ENCODE data around the gene SERPINE1. TPM values are rescaled to one million over a fixed set of nuclear protein-coding genes. Genes with fewer than 3 reads are reported as not detected.

The SERPINE1 gene
- total and polyA plus RNA-seq, 2 of the 13 experiments (the other 11 are each of a cell fraction or from before 2014, with no cell fraction given), result 21.2 to 1,576 TPM

DNA sequence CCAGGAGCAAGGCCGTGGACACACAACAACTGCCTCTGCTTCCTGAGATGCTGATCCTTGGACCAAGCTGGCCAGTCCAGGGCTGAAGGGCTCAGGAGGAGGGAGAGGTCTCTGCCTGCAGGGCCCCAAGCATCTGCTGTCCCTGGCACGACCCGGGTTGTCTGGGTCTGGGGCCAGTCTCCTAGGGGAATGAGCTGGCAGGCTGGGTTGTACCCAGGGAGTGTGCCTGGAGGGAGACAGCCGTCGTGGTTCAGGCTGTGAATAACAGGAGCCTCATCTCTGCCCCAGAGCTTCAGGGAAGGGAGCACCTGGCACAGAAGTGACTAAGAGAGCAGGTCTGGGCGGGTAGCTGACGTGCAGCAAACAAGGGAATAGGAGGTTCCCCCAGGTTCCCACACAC lies 17.9 kb upstream of the SERPINE1 start (continued):
- TF ChIP-seq ZNF263 (CRISPR knock-in tag; IDR thresholded peaks at IDR 0.05), result peak; percentile 87

DNA sequence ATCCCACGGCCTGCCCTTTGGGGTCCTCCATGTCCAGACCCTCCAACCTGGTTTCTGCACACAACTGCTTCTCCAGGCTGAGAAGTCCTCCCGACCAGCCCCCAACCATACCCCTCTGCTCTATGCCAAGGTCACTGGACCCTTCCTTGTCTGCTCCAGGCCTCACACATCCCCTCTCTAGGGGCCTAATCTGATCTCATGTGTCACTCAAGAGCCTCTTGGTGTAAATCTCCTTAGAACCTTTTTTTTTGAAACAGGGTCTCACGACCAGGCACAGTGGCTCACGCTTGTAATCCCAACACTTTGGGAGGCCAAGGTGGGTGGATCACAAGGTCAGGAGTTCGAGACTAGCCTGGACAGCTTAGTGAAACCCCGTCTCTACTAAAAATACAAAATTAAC lies 17.5 kb upstream of the SERPINE1 start:
- WGBS (ENCODE audit: low lambda C conversion rate), result 51% methylated on average over 5 of the region's 6 CpGs
- TF ChIP-seq DNMT3B (CRISPR knock-in tag; conservative IDR thresholded peaks at IDR 0.05), result no peak
- TF ChIP-seq HDAC1 (CRISPR knock-in tag; IDR thresholded peaks at IDR 0.05), result no peak
- in situ Hi-C loops (cut with HindIII; ENCODE audit: extremely low pct_ligation_motif_present, low pct_unique_long_range_greater_than_20kb), result no loop called here
- ChIA-PET CTCF (ENCODE audit: low intra/inter-chr PET ratio, low total read pairs) (no interaction called here), POLR2A (interaction anchor here (1.3 to 3.8 kb wide), 6 partner anchors 8 to 220 kb away, joined by 4 to 68 read pairs (median 12); partner anchors contain the start of genes MOGAT3, SERPINE1 and UFSP1)
- peak overlapping the region; percentile 71 for H3K4me2 ChIP-seq (ENCODE audit: low read depth, low read length)
- no peak overlapping the region for H3K27ac ChIP-seq (ENCODE audit: extremely low read length, insufficient read depth, low read length)
- no TSS peak for BruUV-seq (replicated peaks)
- DNase-seq (ENCODE audit: low spot score) (no peak), FAIRE-seq (no peak), ATAC-seq (no peak)
- H3K79me2 ChIP-seq (ENCODE audit: insufficient read depth, low read length), result no peaks in the 10 kb centered on the region
- H3K27me3 ChIP-seq (ENCODE audit: control insufficient read depth in 1 of 2, insufficient read depth in 2 of 2, low read length in 2 of 2), result 0 out of 5 replicates have a peak, but pooled peaks cover 0 to 3% of the 10 kb centered on the region in 2 experiments
- peak overlapping the region in 1 of 3 experiments; percentile 51; a peak in 1 of 6 replicates for H3K4me3 ChIP-seq (replicated peaks in 1 of 3; ENCODE audit: insufficient read depth in 1 of 3, low read depth in 2 of 3, low read length in 3 of 3)
- H3K9me3 ChIP-seq (ENCODE audit: low read length), result no peaks in the 10 kb centered on the region
- no peaks in the 10 kb centered on the region for H3K36me3 ChIP-seq (replicated peaks in 1 of 2; ENCODE audit: control insufficient read depth in 1 of 2, insufficient read depth in 2 of 2, low read length in 2 of 2)
- no peak overlapping the region for H2AFZ ChIP-seq (ENCODE audit: low read length)
- H4K20me1 ChIP-seq (ENCODE audit: insufficient read depth, low read length), result no peaks in the 10 kb centered on the region
- intact Hi-C loops (cut with micrococcal nuclease; ENCODE audit: unreplicated experiment), result no loop called here
- H3K9ac ChIP-seq (ENCODE audit: insufficient read depth, low read depth, low read length), result peak overlapping the region; percentile 41; the same call in 1 of the 2 replicates
- H3K4me1 ChIP-seq (ENCODE audit: insufficient read depth, low read length), result peaks cover 85% of the 10 kb centered on the region

DNA sequence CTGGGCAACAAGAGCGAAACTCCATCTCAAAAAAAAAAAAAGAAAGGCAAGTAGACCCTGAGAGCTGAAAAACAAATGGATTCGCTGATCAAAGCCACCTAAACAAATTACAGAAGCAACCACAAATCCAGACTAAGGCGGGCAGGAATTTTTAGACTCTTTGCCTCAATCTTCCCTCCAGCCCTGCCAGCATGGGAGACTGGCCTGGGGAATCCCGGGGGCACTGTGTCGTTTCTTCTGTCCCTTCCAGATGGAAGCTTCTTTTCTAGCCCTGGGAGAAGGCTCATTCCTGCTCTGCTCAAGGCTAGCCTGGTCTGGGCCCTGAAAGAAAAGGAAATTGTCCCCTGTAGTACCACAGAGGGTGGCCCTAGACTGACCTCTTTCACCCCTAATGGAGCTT lies 15.6 kb upstream of the SERPINE1 start:
- no peak overlapping the region for H3K9ac ChIP-seq (ENCODE audit: insufficient read depth, low read depth, low read length)
- no peaks in the 10 kb centered on the region for H4K20me1 ChIP-seq (ENCODE audit: insufficient read depth, low read length)
- FAIRE-seq (no peak), ATAC-seq (no peak), DNase-seq (ENCODE audit: low spot score) (no peak)
- H3K36me3 ChIP-seq (replicated peaks in 1 of 2; ENCODE audit: control insufficient read depth in 1 of 2, insufficient read depth in 2 of 2, low read length in 2 of 2), result no peaks in the 10 kb centered on the region
- in situ Hi-C loops (cut with HindIII; ENCODE audit: extremely low pct_ligation_motif_present, low pct_unique_long_range_greater_than_20kb) (no loop called here), intact Hi-C loops (cut with micrococcal nuclease; ENCODE audit: unreplicated experiment) (no loop called here)
- CTCF ChIA-PET (ENCODE audit: low intra/inter-chr PET ratio, low total read pairs), result no interaction called here
- no peak overlapping the region for H3K4me3 ChIP-seq (replicated peaks in 1 of 3; ENCODE audit: insufficient read depth in 1 of 3, low read depth in 2 of 3, low read length in 3 of 3)
- no peak overlapping the region for H3K27ac ChIP-seq (ENCODE audit: extremely low read length, insufficient read depth, low read length)
- no TSS peak for BruUV-seq (replicated peaks)
- peaks cover 70% of the 10 kb centered on the region for H3K4me1 ChIP-seq (ENCODE audit: insufficient read depth, low read length)
- 52% methylated on average over 5 of the region's 5 CpGs for WGBS (ENCODE audit: low lambda C conversion rate)
- POLR2A ChIA-PET, result interaction anchor here (1.3 to 3.8 kb wide), 2 partner anchors 11 to 16 kb away, joined by 5 to 26 read pairs; partner anchors contain the start of gene SERPINE1
- H2AFZ ChIP-seq (ENCODE audit: low read length), result no peak overlapping the region
- H3K4me2 ChIP-seq (ENCODE audit: low read depth, low read length), result no peak overlapping the region
- 0 out of 5 replicates have a peak, but pooled peaks cover 0 to 3% of the 10 kb centered on the region in 2 experiments for H3K27me3 ChIP-seq (ENCODE audit: control insufficient read depth in 1 of 2, insufficient read depth in 2 of 2, low read length in 2 of 2)
- no peaks in the 10 kb centered on the region for H3K79me2 ChIP-seq (ENCODE audit: insufficient read depth, low read length)
- H3K9me3 ChIP-seq (ENCODE audit: low read length), result no peaks in the 10 kb centered on the region
- TF ChIP-seq MBNL3 (CRISPR knock-in tag; conservative IDR thresholded peaks at IDR 0.05) (no peak), RBM39 (IDR thresholded peaks at IDR 0.05; ENCODE audit: low read depth, low read length, poor library complexity, severe bottlenecking) (no peak), ZNF563 (CRISPR knock-in tag; IDR thresholded peaks at IDR 0.05) (no peak), EZH2 (conservative IDR thresholded peaks at IDR 0.05; ENCODE audit: low read depth, low read length) (no peak)
- TF ChIP-seq, protein P1, sequence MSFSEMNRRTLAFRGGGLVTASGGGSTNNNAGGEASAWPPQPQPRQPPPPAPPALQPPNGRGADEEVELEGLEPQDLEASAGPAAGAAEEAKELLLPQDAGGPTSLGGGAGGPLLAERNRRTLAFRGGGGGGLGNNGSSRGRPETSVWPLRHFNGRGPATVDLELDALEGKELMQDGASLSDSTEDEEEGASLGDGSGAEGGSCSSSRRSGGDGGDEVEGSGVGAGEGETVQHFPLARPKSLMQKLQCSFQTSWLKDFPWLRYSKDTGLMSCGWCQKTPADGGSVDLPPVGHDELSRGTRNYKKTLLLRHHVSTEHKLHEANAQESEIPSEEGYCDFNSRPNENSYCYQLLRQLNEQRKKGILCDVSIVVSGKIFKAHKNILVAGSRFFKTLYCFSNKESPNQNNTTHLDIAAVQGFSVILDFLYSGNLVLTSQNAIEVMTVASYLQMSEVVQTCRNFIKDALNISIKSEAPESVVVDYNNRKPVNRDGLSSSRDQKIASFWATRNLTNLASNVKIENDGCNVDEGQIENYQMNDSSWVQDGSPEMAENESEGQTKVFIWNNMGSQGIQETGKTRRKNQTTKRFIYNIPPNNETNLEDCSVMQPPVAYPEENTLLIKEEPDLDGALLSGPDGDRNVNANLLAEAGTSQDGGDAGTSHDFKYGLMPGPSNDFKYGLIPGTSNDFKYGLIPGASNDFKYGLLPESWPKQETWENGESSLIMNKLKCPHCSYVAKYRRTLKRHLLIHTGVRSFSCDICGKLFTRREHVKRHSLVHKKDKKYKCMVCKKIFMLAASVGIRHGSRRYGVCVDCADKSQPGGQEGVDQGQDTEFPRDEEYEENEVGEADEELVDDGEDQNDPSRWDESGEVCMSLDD (CRISPR knock-in tag; IDR thresholded peaks at IDR 0.05; ENCODE audit: borderline replicate concordance), result no peak
- TF ChIP-seq, protein P2, sequence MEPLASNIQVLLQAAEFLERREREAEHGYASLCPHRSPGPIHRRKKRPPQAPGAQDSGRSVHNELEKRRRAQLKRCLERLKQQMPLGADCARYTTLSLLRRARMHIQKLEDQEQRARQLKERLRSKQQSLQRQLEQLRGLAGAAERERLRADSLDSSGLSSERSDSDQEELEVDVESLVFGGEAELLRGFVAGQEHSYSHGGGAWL (CRISPR knock-in tag; IDR thresholded peaks at IDR 0.05), result no peak
- TF ChIP-seq, protein P3, sequence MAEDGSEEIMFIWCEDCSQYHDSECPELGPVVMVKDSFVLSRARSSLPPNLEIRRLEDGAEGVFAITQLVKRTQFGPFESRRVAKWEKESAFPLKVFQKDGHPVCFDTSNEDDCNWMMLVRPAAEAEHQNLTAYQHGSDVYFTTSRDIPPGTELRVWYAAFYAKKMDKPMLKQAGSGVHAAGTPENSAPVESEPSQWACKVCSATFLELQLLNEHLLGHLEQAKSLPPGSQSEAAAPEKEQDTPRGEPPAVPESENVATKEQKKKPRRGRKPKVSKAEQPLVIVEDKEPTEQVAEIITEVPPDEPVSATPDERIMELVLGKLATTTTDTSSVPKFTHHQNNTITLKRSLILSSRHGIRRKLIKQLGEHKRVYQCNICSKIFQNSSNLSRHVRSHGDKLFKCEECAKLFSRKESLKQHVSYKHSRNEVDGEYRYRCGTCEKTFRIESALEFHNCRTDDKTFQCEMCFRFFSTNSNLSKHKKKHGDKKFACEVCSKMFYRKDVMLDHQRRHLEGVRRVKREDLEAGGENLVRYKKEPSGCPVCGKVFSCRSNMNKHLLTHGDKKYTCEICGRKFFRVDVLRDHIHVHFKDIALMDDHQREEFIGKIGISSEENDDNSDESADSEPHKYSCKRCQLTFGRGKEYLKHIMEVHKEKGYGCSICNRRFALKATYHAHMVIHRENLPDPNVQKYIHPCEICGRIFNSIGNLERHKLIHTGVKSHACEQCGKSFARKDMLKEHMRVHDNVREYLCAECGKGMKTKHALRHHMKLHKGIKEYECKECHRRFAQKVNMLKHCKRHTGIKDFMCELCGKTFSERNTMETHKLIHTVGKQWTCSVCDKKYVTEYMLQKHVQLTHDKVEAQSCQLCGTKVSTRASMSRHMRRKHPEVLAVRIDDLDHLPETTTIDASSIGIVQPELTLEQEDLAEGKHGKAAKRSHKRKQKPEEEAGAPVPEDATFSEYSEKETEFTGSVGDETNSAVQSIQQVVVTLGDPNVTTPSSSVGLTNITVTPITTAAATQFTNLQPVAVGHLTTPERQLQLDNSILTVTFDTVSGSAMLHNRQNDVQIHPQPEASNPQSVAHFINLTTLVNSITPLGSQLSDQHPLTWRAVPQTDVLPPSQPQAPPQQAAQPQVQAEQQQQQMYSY (CRISPR knock-in tag; IDR thresholded peaks at IDR 0.05), result no peak

Data from HepG2 (cell line).